GM21576 (cell line): ENCODE data around the gene PRR11.
"Not testable (repeated sequence)": the region's sequence is repeated elsewhere in the genome, so short reads cannot be mapped to it uniquely, and the experiment has no call there.

ENCODE experiments used
- ATAC-seq: cut with Tn5 transposase; IDR thresholded peaks from one replicate; pipeline ENCODE4 v1.9.1; 2021; ENCODE audit warnings: mild to moderate bottlenecking, moderate library complexity; ENCODE audit not compliant: unreplicated experiment

PRR11 gene

DNA sequence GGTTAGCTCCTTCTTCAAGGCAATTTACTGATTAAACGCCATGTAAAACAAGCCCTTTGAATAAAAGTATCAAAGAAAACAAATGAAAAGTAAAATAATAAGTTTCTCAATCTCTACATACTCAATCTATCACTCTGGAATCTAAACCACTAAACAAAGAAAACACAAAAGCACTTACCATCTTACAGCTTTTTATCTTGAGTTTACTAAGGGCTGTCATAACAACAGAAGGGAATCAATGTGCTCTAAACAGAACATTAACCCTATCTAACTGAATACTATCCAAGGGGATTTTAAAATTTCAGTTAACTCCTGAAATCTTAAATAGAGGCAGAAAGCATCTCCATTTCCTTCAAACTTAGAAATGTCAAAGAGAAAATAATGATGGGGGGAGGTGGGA, 4.0 kb upstream of the PRR11 start:
- no peak for ATAC-seq

DNA sequence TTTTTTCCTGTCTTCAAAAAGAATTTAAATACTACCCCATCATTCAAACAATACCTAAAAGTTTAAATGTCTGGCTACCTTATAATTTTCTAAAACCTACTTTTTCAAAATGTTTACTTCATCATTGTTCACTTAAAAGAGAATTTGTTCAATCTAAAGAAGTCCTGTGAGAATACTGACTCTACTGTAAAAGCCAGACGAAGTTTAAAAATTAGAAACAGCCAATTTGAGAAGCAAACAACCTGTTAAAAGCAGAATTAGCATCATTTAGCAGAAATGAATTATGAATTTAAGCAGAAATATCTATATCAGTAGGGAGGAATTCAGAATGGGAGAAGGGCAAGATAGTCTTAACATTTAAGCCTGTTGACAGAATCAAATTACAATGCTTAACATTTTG, 2.6 kb upstream of the PRR11 start:
- no peak for ATAC-seq

DNA sequence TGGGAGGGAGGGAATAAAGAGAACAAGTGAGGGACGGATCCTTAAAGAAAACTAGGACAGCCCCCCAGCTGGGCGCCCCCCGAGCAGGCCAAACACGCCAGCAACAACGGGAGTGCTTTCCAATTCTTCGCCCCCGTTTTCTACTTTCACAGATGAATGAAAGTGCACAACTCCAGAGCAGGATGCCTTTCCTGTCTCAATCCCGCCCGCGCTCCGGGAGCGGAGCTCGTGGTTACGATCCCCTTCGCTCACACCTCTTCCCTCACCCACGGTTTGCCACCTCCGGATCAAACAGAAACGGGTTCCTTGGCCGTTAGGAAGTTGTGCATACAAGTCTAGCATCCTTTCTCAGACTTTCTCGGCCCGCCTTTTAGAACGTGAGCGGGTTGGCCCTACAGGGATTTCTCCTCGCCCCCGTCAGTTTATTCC, 1.2 kb upstream of the PRR11 start:
- ATAC-seq, result no peak

DNA sequence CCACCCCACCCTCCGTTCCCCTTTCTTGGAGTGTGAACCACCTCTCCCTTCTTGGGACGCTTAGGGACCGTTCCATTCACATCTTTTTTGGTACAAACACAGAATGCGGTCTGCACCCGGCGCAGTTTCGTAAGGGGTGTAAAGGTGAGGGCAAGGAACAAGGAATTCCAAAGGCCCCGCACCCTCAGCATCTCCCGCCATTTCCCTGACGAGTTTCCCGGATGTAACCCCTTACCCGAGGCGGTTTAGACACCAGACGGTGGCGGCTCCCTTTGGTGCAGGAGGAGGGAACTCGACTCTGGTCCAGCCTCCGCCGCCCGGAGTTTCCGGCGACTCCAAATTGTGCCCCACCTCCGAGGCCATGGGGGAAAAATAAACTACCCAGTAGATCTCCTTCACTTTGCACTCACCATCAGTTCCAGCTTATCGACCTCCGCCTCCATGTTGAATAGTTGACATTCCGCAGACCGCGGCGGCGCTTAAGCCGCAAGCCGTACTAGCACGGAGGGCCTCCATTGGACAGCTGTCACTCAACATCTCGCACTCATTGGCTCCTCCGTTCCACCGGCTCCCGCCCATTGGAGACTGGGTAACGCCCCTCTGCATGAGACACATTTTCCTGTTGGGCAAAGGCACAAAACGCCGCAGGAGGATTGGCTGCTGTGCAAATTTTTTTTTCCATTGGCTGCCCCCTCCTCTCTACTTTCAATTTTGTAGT, 666 bp upstream of the PRR11 start, which contains the start of gene SKA2:
Gene SKA2, minus strand, starts transcription at position 466 of the 718 bp plus-strand sequence. Its CDS starts 23 bp downstream, at position 443.
- peak; percentile 80 for ATAC-seq

DNA sequence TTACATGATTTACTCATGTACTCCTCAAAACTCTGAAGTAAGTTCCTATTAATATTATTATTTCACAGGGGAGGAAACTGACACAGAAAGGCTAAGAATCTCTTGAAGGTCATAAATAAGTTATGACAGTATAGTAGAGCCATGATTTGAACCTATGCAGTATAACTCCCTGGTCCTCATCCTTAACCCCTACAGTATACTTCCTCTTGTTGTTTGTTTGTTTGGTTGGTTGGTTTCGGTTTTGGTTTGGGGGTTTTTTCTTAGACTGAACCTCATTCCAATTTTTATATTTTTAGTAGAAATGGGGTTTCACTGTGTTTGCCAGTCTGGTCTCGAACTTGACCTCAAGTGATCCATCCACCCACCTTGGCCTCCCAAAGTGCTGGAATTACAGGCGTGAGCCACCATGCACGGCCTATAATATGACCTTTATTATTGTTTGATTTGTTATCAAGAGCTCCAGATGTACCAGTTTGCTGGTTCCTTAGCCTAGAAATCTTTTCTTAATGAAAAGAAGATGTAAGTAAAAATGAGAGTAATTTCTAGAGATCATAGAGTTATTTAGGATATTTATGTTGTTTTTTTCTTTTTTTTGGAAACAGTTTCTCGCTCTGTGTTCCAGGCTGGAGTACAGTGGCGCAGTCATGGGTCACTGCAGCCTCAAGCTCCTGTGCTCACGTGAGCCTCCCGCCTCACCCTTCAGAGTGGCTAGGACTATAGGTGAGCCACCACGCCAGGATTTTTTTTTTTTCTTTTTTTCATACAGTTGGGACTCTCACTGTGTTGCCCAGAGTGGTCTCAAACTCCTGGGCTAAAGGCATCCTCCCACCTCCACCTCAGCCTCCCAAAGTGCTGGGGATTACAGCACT, 4.8 kb downstream of the PRR11 start:
- ATAC-seq, result no peak

DNA sequence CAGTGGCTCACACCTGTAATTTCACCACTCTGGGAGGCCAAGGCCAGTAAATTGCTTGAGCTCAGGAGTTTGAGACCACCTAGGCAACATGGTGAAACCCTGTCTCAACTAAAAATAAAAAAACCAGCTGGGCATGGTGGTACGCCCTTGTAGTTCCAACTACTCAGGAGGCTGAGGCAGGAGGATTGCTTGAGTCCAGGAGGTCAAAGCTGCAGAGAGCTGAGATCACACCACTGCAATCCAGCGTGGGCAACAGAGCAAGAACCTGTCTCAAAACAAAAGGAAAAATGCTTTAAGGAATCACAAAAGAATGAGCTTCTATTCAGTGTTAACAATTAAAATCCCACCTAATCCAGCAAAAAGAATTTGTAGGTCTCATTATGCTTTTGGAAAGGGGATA, 5.9 kb downstream of the PRR11 start:
- no peak for ATAC-seq

DNA sequence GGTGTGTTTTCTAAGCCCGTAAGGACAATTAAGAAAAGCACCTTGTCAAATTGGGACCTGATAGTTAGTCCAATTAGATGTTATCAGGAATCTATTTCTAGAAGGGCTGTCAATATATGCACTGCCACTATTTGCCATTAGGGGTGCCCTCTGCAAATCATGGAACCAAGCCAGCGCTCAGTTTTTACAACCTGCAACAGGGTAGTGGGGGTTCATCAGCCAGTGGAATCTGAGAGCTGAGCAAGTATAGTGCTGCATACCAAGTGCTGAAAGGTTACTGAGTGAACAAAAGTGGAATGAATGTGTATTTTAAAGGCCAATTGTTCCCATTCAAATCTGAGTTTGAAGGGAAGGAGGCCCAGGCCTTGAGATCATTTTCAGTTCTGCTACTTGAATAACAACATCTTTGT, 10.4 kb downstream of the PRR11 start:
- no peak for ATAC-seq

DNA sequence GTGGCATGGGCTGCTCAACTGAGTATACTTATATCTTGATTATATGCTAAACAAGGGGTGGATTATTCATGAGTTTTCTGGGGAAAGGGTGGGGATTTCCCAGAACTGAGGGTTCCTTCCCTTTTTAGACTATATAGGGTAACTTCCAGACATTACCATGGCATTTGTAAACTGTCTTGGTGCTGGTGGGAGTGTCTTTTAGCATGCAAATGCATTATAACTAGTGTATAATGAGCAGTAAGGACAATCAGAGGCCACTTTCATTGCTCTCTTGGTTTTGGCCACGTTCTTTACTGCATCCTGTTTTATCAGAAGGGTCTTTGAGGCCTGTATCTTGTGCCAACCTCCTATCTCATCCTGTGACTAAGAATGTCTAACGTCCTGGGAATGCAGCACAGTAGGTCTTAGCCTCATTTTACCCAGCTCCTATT, 12.0 kb downstream of the PRR11 start:
- no peak for ATAC-seq

DNA sequence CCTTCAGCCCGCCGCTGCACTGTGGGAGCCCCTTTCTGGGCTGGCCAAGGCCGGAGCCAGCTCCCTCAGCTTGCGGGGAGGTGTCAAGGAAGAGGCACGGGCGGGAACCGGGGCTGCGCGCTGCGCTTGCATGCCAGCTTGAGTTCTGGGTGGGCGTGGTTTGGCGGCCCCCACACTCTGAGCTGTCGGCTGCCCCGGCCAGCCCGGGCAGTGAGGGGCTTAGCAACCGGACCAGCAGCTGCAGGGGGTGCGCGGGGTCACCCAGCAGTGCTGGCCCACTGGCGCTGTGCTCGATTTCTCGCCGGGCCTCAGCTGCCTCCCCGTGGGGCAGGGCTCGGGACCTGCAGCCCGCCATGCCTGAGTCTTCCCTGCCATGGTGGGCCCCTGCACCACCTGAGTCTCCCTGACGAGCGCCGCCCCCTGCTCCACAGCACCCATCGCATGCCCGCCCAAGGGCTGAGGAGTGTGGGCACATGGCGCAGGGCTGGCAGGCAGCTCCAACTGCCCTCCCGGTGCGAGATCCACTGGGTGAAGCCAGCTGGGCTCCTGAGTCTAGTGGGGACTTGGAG, 17.0 kb downstream of the PRR11 start:
- ATAC-seq, result no peak

DNA sequence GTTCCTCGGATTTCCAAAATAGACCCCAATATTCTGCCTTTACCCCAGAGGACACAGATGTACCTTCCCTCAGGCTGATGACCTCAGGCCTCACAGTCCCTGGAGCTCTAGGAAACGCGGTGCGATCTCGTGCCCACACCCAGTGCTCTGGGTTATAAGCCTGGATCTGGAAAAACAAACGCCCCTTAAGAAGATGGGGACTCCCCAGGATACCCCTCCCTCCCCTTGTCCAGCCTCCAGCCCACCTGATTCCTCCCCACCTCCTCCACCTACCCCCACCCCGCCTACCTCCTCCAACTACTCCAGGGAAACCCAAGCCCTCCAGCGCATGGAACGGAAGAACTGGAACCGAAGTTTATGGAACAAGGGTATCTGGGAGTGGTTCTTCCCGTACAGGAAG, 19.1 kb downstream of the PRR11 start:
- ATAC-seq, result no peak

DNA sequence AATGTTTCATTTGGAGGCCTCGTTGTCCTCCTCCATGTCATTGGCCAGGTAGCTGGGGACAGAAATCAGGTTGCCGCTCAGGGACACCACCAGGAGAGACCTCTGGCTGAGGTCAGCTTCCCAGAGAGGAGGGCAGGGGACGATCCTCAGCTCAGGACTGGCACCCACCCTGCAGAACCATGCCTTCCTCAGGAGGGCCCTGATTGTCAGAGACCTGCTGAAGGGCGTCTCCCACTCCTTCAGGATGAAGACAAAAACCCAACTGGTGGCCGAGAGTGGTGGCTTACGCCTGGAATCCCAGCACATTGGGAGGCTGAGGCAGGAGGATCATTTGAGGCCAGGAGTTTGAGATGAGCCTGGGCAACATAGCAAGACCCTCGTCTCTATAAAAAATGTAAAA, 19.5 kb downstream of the PRR11 start:
- no peak for ATAC-seq

DNA sequence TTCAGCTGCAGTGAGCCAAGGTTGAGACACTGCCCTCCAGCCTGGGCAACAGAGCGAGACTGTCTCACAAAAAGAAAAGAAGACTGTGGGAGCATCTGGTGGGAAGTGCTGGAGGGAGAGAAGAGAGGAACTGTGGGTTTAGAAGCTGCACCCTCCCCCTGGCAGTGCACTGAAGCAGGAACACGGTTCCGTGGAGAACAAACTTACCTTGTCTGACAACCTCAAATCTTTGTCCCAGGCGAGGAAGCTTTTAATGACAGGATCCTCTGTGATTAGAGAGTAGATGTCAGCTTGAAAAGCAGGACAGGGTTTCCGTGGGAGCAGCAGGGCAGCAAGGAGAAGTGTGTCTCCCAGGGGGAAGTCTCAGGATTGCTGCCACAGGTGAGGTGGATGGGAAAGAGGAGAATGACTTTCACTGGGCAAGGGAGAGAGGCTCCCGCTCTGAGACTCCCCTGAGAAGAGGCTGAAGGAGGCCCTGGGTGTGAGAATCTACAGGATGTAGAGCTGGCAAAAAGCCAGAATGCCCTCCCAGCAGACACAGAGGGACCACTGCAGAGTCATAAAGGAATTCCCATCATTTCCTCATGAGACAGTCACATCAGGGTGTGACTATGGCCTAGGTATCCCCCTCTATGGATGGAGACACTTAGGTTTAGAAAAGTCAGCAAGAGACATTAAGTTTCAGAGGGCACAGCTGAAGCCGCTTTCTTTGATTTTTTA, 22.9 kb downstream of the PRR11 start:
- ATAC-seq, result no peak

DNA sequence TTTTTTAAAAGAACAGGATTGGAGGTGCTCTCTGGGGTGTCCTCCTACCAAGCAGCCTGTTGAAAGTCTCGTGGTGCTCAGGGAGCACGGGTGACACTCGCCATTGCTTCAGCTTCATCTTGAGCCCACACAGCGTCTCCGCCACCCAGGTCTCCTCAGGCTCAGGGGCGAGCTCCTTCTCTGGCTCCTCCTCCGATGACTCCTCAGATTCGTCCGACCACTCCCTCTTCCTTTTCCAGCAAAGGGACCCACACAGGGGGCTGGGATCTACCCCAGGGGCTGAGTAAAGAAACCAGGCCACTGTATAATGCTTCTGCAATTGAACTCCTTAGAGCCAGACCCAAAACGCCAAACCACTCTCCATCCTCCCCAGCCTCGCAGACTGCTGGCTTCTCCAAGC, 24.1 kb downstream of the PRR11 start:
- not testable (repeated sequence) for ATAC-seq

DNA sequence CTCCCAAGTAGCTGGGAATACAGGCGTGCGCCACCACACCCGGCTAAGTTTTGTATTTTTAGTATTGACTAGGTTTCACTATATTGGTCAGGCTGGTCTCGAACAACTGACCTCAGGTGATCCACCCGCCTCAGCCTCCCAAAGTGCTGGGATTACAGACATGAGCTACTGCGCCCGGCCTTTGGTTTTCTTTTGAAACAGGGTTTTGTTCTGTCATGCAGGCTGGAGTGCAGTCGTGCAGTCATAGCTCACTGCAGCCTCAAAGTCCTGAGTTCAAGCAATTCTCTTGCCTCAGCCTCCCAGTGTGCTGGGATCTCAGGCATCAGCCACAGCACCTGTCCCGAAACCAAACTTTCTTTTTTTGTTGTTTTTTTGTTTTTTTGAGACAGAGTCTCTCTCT, 25.1 kb downstream of the PRR11 start:
- no peak for ATAC-seq

DNA sequence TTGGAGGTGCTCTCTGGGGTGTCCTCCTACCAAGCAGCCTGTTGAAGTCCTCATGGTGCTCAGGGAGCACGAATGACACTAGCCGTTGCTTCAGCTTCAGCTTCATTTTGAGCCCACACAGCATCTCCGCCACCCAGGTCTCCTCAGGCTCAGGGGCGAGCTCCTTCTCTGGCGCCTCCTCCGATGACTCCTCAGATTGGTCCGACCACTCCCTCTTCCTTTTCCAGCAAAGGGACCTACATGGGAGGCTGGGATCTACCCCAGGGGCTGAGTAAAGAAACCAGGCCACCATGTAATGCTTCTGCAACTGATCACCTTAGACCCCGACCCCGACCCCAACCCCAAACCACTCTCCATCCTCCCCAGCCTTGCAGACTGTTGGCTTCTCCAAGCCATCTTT, 25.9 kb downstream of the PRR11 start:
- no peak for ATAC-seq

DNA sequence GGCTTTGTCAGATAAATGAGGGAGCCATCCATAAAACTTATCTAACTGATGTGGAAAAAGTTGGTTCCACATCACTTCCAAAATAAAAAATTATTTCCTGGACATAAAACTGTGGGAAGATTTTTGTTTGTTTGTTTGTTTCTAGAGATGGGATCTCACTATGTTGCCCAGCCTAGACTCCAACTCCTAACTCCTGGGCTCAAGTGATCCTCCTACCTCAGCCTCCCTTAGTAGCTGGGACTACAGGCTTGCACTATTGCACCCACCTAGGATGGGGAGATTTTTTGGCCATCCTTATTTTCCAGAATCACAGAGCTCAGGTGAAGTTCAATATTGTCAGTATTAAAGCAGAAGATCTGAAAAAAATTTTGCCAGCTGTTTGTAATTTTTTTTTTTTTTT, 30.5 kb downstream of the PRR11 start:
- ATAC-seq, result no peak

DNA sequence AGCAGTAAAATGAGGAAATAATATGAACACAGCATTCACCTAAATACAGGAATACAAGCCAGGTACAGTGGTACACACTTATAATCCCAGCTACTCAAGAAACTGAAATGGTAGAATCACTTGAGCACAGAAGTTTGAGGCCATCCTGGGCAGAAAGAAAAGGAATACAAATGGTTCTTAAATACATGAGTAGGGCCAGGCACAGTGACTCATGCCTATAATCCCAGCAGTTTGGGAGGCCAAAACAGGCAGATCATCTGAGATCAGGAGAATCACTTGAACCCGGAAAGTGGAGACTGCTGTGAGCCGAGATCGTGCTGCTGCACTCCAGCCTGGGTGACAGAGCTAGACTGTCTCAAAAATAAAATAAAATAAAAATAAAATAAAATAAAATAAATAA, 31.3 kb downstream of the PRR11 start:
- no peak for ATAC-seq

DNA sequence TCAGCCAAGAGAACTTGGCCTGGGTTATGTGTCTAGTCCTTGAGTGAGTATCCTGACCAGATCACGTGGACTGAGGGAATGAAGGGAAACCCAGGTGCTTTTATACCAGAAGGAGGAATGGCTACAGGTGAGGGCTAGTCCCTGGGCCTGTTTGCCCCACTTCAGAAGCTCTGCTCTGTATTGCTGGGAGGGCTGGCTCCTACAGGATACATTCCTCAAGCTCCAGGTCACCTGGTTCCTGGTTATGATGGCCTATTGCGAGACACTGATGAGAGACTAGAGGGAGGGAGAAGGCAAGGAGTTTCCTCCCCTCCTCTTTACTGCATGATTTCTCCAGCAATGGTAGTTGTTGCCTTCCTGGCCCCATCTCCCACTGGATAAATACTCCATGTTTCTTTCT, 35.3 kb downstream of the PRR11 start:
- no peak for ATAC-seq

DNA sequence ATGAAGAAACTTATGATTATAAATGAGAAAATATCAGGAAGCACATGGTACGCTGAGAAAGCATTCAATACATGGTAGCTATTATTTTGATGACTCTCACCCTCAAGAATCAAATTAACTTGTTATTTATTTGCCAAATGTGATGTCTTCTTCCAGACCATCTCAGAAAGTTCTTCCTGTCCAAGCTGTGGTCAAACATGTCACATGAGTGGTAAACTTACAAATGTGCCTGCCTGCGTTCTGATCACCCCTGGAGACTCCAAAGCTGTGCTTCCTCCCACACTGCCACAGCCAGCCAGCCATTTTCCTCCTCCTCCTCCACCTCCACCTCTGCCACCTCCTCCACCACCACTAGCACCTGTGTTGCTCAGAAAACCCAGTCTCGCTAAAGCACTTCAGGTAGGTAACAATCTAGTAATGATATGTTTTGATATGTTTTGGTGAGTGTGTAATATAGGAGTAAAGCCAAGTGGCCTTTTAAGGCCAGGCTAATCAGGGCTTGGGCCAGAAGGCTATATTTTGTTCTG, 37.9 kb downstream of the PRR11 start:
- no peak for ATAC-seq

DNA sequence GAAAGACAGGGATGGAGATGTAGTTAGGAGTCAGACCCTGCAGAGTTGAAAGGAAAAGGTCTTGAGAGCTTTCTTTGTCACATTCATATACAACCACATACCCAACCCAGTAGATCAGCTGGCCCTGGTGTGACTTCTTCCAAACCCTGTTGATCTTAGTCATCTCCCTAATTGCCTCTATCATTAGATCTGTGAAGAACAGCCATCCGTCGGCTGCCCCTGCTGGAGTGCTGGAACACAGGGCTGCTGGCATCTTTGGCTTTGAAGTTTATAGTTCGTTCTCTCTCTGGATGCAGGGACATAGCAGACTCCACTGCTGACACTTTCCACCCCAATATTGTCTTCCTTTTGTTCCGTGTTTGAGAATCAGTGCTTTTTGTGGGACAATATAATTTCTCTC, 43.9 kb downstream of the PRR11 start:
- no peak for ATAC-seq

DNA sequence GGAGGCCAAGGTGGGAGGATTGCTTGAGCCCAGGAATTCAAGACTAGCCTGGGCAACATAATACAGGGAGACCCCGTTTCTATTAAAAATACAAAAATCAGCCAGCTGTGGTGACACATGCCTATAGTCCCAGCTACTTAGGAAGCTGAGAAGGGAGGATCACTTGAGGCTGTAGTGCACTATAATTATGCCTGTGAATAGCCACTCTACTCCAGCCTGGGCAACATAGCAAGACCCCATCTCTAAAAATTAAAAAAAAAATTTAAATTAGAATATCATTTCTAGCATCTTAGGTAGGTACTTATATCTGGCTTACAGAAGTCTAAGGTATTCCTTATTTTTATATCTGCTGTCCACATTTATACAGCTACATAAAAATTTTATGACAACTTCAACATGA, 46.8 kb downstream of the PRR11 start:
- no peak for ATAC-seq
